Endothelial cell of umbilical vein (primary cell): ENCODE data around the gene MED28.
"Not testable (repeated sequence)": the region's sequence is repeated elsewhere in the genome, so short reads cannot be mapped to it uniquely, and the experiment has no call there.

Source experiments
- EZH2 ChIP-seq: IDR thresholded peaks from 2 replicates; pipeline ENCODE4 v1.6.1; 2012; ENCODE audit warnings: borderline replicate concordance, low read depth, mild to moderate bottlenecking, moderate library complexity, low read length, inconsistent platforms; ENCODE audit not compliant: severe bottlenecking
- GATA2 ChIP-seq: IDR thresholded peaks from 2 replicates; pipeline ENCODE4 v1.7.0; 2011; ENCODE audit warnings: low read depth, mild to moderate bottlenecking, moderate library complexity, mixed read lengths, low read length; ENCODE audit not compliant: insufficient read length, insufficient read depth
- JUN ChIP-seq: IDR thresholded peaks from 2 replicates; pipeline ENCODE4 v1.6.1; 2011; ENCODE audit warnings: borderline replicate concordance, low read depth; ENCODE audit not compliant: insufficient read length, insufficient read depth
- POLR2A ChIP-seq: IDR thresholded peaks from 2 replicates; pipeline ENCODE4 v1.6.1; 2012; ENCODE audit warnings: low read depth, mild to moderate bottlenecking, control low read depth, low read length
- POLR2AphosphoS5 ChIP-seq: IDR thresholded peaks from 2 replicates; pipeline ENCODE4 v1.6.1; 2012; ENCODE audit warnings: low read depth, mild to moderate bottlenecking, control low read depth, low read length, moderate library complexity; ENCODE audit not compliant: insufficient read depth
- TF ChIP-seq, protein P1 (sequence below), 2 donors: IDR thresholded peaks; 1 replicate in 1 of 2; 2 replicates in 1 of 2; pipeline ENCODE4 v1.5.1; 2011; ENCODE audit warnings: low read length in 2 of 2, mild to moderate bottlenecking in 2 of 2, moderate library complexity in 2 of 2, control low read depth in 1 of 2, inconsistent platforms in 1 of 2, low read depth in 1 of 2; ENCODE audit not compliant: insufficient read depth in 1 of 2; ENCODE audit errors: extremely low read depth in 1 of 2
- TF ChIP-seq, protein P2 (sequence below): IDR thresholded peaks from 2 replicates; pipeline ENCODE4 v1.6.1; 2011; ENCODE audit not compliant: insufficient read depth, insufficient read length

DNA sequence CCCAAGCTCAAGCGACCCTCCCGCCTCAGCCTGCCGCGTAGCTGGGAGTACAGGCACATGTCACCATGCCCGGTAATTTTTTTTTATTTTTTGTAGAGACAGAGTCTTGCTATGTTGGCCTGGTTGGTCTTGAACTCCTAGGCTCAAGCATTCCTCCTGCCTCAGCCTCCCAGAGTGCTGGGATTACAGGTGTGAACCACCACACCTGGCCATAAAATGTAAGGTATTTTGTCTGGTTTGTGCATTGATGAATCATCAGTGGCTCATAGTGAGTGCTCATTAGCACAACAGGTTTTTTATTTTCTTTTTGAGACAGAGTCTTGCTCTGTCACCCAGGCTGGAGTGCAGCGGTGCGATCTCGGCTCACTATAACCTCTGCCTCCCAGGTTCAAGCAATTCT lies 44.8 kb downstream of the MED28 start:
- not testable (repeated sequence) for TF ChIP-seq POLR2AphosphoS5, EZH2, POLR2A, GATA2, JUN
- TF ChIP-seq, protein P1, sequence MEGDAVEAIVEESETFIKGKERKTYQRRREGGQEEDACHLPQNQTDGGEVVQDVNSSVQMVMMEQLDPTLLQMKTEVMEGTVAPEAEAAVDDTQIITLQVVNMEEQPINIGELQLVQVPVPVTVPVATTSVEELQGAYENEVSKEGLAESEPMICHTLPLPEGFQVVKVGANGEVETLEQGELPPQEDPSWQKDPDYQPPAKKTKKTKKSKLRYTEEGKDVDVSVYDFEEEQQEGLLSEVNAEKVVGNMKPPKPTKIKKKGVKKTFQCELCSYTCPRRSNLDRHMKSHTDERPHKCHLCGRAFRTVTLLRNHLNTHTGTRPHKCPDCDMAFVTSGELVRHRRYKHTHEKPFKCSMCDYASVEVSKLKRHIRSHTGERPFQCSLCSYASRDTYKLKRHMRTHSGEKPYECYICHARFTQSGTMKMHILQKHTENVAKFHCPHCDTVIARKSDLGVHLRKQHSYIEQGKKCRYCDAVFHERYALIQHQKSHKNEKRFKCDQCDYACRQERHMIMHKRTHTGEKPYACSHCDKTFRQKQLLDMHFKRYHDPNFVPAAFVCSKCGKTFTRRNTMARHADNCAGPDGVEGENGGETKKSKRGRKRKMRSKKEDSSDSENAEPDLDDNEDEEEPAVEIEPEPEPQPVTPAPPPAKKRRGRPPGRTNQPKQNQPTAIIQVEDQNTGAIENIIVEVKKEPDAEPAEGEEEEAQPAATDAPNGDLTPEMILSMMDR (IDR thresholded peaks at IDR 0.05; ENCODE audit: extremely low read depth in 1 of 2, insufficient read depth in 1 of 2, low read depth in 1 of 2, low read length in 2 of 2): not testable (repeated sequence)
- TF ChIP-seq, protein P2, sequence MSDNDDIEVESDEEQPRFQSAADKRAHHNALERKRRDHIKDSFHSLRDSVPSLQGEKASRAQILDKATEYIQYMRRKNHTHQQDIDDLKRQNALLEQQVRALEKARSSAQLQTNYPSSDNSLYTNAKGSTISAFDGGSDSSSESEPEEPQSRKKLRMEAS: not testable (repeated sequence)
